Panc1 (cell line): ENCODE measurements around the gene MFSD12. TPM values are rescaled to one million over a fixed set of nuclear protein-coding genes. Genes with fewer than 3 reads are reported as not detected.

Experiments
- ATAC-seq: fragments of 200-7000 bp; cut with Tn5 transposase; 2 replicates; pipeline ENCODE4 v1.9.1; 2020; ENCODE audit warnings: mild to moderate bottlenecking, moderate library complexity
- BruUV-seq: library from RNA; stranded (reverse); fragments of 400-500 nt; replicated peaks from 2 replicates; lab custom pipeline; 2021; lab: Mats Ljungman, UMichigan
- CTCF ChIA-PET: fragments of 300-600 bp; sonication (Branson Sonifier 250); formaldehyde crosslinking; loops from one replicate; lab custom pipeline; 2022; ENCODE audit warnings: antibody characterized with exemption; lab: Charles Lee
- POLR2A ChIA-PET: fragments of 300-600 bp; sonication (Branson Sonifier 250); formaldehyde crosslinking; loops from one replicate; lab custom pipeline; 2022; ENCODE audit warnings: antibody characterized with exemption; lab: Charles Lee
- DNase-seq: peaks from one replicate; pipeline ENCODE4 v3.0.0-alpha.2; 2010; ENCODE audit warnings: low read depth, low spot score
- H3K27ac ChIP-seq: 2 replicates; pipeline ENCODE4 v1.5.1; 2011; ENCODE audit warnings: mild to moderate bottlenecking, low read length, inconsistent platforms
- H3K27me3 ChIP-seq: fragments of 200-500 bp; sonication (Bioruptor generic); 2 replicates; pipeline ENCODE4 v1.6.0; 2014; ENCODE audit warnings: low read length, inconsistent platforms; ENCODE audit not compliant: control insufficient read depth, insufficient read depth
- H3K36me3 ChIP-seq: fragments of 200-500 bp; sonication (Bioruptor generic); 2 replicates; pipeline ENCODE4 v1.5.1; 2014; ENCODE audit warnings: inconsistent platforms, mild to moderate bottlenecking, low read length, moderate library complexity; ENCODE audit not compliant: control insufficient read depth, insufficient read depth
- H3K4me1 ChIP-seq: 2 replicates; pipeline ENCODE4 v1.5.1; 2011; ENCODE audit warnings: inconsistent platforms, mild to moderate bottlenecking, low read length, moderate library complexity; ENCODE audit not compliant: control insufficient read depth, insufficient read depth
- H3K4me3 ChIP-seq, 2 experiments: 2 replicates each; pipeline ENCODE4 v1.5.1; 2011 to 2012; ENCODE audit warnings: low read depth in 2 of 2, low read length in 2 of 2, mild to moderate bottlenecking in 2 of 2, inconsistent platforms in 1 of 2, moderate library complexity in 1 of 2
- H3K9me3 ChIP-seq: fragments of 200-500 bp; sonication (Bioruptor generic); 2 replicates; pipeline ENCODE4 v1.5.1; 2014; ENCODE audit warnings: low read depth, mild to moderate bottlenecking, inconsistent platforms, low read length, moderate library complexity; ENCODE audit not compliant: control insufficient read depth, insufficient read depth
- CTCF ChIP-seq: fragments of 450-650 bp; IDR thresholded peaks from 2 replicates; pipeline ENCODE4 v1.5.1; 2017; ENCODE audit warnings: mild to moderate bottlenecking
- POLR2AphosphoS5 ChIP-seq: IDR thresholded peaks from 2 replicates; pipeline ENCODE4 v1.6.1; 2012; ENCODE audit warnings: mild to moderate bottlenecking, low read depth, low read length, moderate library complexity
- REST ChIP-seq, 2 experiments: IDR thresholded peaks; 2 replicates each; pipeline ENCODE4 v1.6.1; 2011 to 2012; ENCODE audit warnings: low read depth in 2 of 2, control low read depth in 1 of 2, low read length in 1 of 2, mild to moderate bottlenecking in 1 of 2, moderate library complexity in 1 of 2; ENCODE audit not compliant: insufficient read depth in 1 of 2
- SIN3A ChIP-seq: IDR thresholded peaks from 2 replicates; pipeline ENCODE4 v1.6.1; 2012; ENCODE audit warnings: low read depth, mild to moderate bottlenecking, low read length, moderate library complexity, borderline replicate concordance; ENCODE audit not compliant: insufficient read depth
- TCF7L2 ChIP-seq: IDR thresholded peaks from 2 replicates; pipeline ENCODE4 v1.6.1; 2011; ENCODE audit warnings: mild to moderate bottlenecking, low read depth, low read length, inconsistent platforms
- in situ Hi-C: cut with HindIII; loops from 2 replicates; pipeline ENCODE4 v1.10.0; 2016; ENCODE audit warnings: low sequenced_read_pairs, low pct_unique_long_range_greater_than_20kb
- intact Hi-C: fragments of 100-400 bp; cut with micrococcal nuclease; formaldehyde crosslinking; loops from one replicate; pipeline ENCODE4 v1.10.0; 2022; ENCODE audit not compliant: unreplicated experiment
- total RNA-seq: library from RNA; stranded (reverse); gene quantifications from one replicate; pipeline ENCODE4 v1.2.1, GENCODE V29; 2021; ENCODE audit not compliant: unreplicated experiment

Gene MFSD12
- total RNA-seq, 1 experiment from 2014 or later, result 98.8 TPM

DNA sequence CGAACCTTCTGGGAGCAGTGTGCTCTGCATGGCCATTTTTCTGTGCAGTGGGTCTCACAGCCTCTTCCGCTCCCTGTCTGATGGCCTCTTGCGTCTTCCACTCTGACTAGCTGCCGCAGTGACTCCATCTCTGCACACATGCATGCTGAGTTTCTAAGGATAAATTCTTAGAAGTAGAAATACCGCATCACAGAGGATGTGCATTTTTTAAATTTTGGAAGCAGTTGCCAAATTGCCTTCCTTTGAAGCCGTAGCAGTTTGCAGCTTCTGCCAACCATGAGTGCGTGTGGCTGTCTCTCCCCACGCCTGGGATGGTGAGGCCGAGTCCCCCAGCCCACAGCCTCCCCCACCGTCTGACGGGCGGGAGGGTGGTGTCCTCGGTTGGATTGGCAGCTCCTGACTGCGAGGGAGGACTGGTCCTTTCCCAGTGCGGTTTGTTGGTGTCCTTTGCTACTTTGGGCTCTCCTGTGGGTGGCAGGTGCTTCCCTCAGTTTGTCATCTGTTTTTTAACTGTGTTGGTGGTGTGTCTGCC lies 41.4 kb downstream of the MFSD12 start:
- Histone ChIP-seq H3K4me1 (no peaks in the 10 kb centered on the region; the same call in none of the 2 replicates), H3K27me3 (no peaks in the 10 kb centered on the region), H3K36me3 (no peaks in the 10 kb centered on the region), H3K27ac (no peak overlapping the region), H3K4me3 (no peak overlapping the region), H3K9me3 (no peaks in the 10 kb centered on the region)
- BruUV-seq, result no TSS peak
- in situ Hi-C loops, result no loop called here
- intact Hi-C loops, result no loop called here
- ChIA-PET POLR2A (no interaction called here), CTCF (no interaction called here)
- ATAC-seq (no peak), DNase-seq (no peak)
- TF ChIP-seq SIN3A (no peak), POLR2AphosphoS5 (no peak), REST (IDR thresholded peaks at IDR 0.05; ENCODE audit: insufficient read depth in 1 of 2, low read depth in 2 of 2, low read length in 1 of 2) (no peak), CTCF (no peak), TCF7L2 (no peak)

DNA sequence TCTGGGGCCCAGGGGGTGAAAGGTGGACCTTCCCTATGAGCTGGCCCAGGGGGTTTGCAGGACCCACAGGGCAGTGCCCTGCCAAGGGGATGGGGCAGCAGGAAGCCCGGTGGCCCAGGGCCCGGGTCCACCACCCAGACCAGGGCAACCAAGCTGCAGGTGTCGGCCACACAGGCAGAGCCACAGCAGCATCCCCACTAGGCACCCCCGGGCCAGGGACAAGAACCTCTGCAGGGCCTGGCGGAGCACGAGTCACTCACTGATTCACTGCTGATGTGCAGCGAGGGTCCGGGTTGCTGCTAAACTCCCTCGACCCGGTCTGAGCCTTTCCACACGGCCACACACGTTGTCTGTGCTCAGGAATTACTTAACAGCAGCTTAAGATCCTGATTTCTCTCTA lies 42.5 kb downstream of the MFSD12 start:
- H3K27ac ChIP-seq, result no peak overlapping the region

More for the DNA sequence above, 42.5 kb downstream of the MFSD12 start:
- in situ Hi-C loops, result no loop called here
- intact Hi-C loops, result no loop called here
- TF ChIP-seq REST (IDR thresholded peaks at IDR 0.05; ENCODE audit: insufficient read depth in 1 of 2, low read depth in 2 of 2, low read length in 1 of 2) (no peak), SIN3A (no peak), POLR2AphosphoS5 (no peak), CTCF (no peak), TCF7L2 (no peak)
- Histone ChIP-seq H3K9me3 (no peaks in the 10 kb centered on the region), H3K4me1 (no peaks in the 10 kb centered on the region; the same call in none of the 2 replicates), H3K27me3 (no peaks in the 10 kb centered on the region), H3K36me3 (no peaks in the 10 kb centered on the region), H3K4me3 (no peak overlapping the region)
- DNase-seq (no peak), ATAC-seq (no peak)
- ChIA-PET POLR2A (no interaction called here), CTCF (no interaction called here)
- BruUV-seq, result no TSS peak
